ENCODE data around the gene COQ7.

The COQ7 gene

DNA sequence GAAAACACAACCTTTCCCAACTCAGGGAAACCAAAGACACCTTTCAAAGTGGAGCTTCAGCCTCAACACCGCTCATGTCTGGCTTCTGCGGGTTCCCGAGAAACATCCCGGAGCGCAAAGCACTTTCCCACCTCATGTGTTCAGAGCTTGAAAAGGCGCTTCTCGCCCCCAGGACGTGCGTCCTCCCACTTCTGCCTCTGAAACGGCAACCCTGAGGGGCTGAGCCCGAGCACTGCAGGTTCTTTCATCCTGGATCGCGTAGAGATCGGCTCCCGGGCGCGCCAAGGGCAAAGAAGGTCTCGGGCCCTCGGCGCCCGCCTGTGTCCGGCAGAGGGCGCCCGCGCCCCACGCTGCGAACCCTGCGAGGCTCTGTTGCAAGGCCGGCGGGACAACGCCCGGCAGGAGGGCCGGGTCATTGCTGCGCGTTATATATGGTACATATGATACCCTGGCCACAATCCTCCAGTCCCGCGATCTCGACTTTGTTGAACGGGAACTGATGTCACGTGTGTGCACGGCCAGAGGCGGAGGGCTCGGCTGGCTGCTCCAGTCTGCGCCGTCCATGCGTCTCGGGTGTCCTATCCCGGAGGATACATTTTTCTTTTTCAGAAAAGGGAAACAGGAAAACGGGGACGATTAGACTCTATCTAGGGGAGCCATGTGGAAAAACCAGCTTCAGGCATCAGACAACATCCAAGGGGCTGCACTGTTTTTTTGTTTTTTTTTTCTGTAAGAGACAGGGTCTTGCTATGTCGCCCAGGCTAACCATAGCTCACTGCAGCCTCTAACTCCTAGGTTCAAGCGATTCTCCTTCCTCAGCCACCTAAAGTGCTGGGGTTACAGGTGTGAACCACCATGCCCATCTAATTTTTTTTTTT lies 19.1 kb downstream of the COQ7 start:
- peak; percentile 97 for DNase-seq

DNA sequence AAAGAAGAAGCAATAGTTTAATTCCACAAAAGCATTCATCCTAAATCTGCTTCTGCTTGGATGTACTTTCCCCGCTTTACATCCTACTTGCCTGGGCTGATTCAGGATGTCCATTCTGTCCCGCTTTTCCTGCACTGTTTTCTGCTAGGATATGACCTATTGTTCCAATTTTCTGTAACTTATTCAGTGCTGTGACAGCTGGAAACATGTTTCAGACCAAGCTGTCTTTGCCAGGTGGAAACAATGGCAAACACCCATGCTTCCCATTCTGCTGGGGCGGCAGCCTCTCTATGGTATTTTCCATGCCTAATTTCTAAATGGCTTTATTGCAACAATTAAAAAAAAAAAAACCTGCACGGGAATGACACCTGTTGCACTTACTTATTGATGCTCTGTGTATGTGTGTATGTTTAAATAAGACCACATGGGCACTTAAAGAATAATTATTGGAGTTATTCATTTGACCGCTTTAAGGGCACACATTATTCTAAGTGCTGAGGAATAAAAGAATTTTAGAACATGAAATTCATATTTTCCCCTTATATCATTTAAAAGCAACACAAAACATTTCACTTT lies 21.0 kb downstream of the COQ7 start:
- no peak for DNase-seq

DNA sequence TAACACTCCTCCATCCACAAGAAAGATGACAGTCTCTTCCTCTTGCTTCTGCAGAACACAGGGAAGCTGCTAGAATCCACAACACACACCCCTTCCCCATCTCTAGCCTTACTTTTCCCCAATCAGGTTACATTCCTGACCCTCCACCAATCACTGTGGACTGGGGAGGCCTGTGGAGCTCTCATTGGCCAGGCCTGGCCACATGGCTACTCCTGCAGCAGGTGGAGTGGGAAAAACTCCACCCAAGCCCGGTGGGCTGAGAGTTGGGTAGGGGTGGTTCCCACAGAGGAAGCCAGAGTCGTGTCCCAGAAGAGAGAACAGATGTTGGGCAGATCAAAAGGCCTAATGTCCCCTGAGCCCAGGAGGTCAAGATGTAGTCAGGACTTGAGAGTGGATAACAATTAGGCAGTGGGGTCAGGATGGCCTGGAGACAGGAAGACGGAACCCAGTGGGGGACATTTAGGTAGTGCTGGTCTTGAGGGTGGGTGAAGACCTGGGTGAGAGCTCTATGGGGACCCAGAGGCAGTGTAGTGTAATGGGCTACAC lies 22.1 kb downstream of the COQ7 start:
- no peak for DNase-seq

DNA sequence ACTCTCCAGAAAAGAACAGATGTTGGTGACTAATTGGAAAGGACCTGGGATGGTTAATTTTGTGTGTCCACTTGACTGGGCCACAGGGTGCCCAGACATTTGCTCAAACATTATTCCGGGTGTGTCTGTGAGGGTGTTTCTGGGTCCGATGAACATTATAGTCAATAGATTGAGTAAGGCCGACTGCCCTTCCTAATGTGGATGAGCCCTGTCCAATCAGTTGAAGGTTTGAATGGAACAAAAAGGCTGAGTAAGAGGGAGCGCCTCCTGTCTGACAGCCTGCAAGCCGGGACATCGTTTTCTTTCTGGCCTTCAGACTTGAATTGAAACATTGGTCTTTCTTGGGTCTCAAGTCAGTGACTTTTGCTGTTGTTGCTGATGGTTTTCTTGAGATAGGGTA lies 23.5 kb downstream of the COQ7 start:
- no peak for DNase-seq

DNA sequence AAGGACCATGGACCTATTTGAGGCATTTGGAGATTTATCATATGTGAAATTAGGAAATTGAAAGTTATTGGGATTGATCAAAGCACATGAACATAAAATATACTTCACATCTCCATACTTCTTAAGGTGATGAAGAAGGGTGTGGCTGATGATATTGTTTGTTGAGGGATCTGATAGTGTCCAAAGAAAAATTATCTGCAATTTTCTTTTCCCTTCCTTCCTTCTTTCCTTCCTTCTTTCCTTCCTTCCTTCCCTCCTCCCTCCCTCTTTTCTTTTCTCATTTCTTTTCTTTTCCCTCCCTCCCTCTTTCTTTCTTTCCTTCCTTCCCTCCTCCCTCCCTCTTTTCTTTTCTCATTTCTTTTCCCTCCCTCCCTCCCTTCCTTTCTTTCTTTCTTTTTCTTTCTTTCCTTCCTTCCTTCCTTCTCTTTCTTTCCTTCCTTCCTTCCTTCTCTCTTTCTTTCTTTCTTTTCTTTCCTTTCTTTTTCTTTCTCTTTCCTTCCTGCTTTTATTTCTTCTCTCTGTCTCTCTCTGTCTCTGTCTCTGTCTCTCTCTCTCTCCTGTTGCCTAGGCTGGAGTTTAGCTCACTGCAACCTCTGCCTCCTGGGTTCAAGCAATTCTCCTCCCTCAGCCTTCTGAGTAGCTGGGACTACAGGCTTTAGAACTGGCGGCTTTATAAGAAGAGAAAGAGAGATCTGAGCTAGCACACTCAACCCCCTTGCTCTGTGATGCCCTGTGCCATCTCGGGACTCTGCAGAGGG lies 25.4 kb downstream of the COQ7 start:
- no peak for DNase-seq

DNA sequence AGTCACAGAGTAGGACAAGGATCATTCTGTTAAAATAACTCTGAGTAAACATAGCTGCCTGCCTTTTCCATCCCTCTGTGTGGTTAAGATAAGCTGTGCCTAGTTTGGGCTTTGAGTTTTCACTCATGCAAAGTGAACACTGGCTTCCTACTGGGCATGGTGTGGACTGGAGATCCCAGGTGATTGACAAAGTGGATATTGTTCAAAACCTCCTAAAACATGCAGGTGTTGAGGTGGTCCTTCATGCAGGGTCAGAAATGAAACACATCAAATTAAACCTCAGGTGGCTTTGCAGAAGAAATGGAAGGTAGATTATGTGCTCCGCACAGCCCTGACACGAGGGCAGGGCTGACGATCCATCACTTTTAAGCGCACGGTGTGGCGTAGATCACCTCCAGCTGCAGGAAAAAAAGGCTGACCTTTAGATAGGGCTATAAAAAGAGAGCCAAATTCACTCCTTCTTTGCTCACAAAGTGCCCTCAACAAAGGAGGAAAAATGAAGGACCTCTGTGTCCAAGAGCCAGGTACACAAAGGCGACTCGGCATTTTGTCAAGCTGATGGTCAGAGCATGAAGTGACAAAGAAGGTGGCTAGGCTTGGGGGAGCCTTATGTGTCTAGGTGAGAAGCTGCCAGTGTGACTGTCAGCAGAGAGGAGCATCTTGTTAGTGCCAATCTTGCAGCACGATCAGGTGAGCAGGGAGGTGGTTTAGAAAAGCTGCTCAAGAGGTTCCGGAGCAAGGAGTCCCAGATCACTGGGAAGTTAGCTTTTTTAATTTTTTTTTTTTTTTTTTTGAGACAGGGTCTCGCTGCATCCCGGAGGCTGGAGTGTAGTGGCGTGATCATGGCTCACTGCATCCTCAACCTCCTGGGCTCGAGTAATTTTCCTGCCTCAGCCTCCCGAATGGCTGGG lies 26.5 kb downstream of the COQ7 start:
- DNase-seq = no peak

DNA sequence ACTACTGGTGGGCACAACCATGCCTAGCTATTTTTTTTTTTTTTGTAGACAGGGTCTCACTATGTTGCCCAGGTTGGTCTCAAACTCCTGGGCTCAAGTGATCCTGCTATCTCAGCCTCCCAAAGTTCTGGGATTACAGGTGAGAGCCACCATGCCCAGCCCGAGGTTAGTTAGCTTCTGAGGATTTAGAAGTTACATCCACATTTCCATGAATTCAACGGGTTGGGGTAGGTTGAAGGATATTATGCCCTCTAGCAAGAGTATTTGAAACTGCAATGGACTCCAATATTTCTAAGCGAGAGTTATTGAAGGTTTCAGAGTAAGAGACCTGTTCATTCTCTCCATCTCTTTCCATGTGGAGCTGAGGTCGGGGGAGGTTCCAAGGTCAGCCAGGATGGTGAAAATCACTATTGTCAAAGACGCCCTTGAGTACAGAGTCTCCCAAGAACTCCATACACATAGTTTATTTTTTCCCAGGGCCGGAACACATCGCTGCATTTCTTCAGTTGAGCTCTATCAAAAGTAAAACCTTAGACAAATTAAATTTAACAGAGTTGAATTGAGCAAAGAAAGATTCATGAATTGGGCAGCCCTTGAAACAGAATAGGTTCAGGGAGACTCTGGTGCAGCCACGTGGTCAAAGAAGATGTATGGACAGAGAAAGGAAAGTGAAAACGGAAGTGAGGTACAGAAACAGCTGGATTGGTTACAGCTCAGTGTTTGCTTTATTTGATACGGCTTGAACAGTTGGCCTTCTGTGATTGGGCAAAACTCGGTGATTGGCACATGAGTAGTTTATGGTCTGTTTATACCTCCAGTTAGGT lies 27.3 kb downstream of the COQ7 start:
- peak; percentile 91 for DNase-seq

DNA sequence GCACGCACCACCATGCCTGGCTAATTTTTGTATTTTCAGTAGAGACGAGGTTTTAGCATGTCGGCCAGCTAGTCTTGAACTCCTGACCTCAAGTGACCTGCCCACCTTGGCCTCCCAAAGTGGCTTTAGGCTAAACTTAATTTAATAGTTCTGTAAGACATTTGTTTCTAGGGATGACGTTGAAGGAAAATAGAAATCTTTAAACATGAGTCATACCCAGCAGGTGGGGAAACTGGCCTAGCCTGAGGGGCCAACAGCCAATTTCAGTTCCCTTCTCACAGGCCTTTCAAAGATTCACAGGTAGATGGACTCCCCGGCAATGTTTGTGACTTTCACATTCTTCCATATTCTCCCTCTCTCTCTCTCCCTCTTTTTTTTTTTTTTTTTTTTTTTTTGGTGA lies 28.2 kb downstream of the COQ7 start:
- DNase-seq = no peak

DNA sequence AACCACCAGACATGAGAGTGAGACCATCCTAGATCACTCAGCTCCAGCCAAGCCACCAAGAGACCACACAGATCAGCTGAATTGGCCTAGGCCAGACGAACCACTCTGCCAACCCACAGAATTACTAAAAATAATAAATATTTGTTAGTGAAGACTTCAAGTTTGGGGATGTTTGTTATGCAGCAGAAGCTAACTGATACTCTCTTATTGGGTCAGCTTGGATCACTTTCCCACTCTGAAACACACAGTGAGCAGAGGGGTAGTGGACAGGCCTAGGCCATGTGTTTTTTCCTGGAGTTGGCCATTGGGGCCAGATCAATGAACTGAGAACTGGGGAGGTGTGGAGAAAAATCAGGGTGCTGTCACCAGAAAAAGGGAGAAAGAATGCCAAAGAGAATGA lies 30.8 kb downstream of the COQ7 start:
- no peak for DNase-seq

DNA sequence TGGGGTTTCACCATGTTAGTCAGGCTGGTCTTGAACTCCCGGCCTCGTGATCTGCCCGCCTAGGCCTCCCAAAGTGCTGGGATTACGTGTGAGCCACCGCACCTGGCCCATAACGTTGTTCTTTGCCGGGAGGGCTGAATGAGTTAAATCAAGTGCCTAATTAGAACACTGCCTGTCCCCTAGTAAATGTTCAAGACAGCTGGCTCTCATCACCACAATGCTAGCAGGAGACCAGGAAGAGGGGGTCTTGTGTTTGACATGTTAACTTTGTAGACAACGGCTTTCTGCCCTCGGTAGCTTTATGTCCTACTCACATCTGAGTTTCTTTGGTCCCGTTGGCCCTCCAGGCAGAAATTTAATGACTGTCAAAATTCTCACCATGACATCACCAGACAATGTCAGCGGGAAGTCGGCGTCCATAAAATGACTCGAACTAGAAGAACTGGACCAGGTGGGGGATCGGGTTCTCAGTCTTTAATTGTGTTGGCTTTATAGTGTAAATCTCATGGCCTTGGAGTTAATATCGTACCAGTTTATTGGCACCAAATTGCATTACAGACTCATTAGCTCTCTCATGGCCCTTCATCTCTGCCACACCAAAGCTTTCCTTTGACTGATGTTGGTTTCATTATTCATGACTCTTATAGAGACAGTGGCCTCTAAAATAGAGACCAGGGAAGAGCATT lies 34.9 kb downstream of the COQ7 start:
- DNase-seq = no peak

DNA sequence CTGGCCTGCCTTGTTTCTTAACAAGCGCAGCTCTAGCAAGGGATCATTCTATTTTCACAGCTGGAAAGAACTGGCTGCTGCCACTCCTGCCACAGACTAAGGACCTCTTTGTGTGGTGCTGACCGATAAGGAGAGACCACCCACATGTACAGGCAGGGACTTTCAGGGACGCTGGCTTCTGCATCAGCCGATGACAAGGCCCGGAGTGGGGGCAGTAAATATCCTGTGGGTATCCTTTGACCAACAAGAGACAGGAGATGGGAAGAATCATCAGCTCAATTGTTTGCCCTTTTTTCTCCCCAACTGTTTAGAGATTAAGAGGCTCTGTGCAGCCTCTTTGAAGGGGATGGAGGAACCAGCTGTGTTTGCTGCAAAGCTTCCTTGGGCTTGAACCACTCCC lies 37.2 kb downstream of the COQ7 start:
- DNase-seq = no peak

DNA sequence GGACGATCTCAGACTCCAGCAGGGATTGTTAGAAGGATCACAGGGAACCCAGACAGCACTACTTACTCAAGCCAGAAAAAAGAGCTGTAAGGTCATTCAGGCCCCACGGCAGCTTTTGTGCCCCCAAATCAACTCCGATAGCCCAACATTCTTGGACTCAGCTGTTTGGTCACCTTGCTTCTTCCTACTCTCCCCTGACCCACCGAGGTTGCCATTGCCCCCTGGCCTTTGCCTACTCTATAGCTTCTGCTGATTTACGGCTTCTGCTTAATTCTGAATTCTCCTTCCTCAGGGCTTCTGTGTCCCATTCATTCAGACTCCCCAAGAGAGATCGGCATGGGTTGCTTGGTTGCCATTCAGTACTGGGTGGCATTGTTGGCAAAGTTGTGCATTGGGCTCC lies 37.7 kb downstream of the COQ7 start:
- DNase-seq = no peak

DNA sequence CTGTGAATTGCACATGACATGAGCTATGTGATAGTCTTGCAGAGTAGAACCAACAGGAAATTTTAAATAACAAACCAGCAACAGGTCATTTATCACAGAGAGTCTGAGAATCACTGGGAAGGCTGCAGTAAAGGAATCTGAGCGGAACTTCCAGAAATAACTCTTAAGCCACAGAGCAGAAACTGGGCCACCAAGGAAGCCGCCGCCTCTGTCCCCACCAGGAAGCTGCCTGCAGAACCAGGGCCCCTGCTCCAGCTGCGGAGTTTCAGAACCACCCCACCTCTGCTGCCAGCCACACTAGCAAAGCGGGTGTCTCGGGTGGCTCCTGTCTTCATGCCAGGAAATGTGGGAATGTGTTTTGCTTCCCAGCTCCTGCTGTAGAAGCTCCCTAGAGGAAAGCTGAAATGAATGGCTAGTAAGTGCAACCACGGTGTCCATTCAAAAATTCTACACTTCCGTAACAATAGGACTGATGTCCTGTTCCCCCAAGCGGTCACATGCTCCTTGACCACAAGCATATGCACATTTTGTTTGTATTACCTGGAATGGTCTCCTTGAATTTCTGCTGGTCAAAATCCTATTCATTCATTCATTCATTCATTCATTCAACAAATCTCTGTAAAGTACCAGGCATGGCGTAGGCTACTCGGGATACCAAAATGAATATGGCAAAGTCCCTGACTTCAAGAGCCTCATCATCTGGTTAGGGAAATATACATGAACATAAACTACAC lies 38.6 kb downstream of the COQ7 start:
- no peak for DNase-seq

DNA sequence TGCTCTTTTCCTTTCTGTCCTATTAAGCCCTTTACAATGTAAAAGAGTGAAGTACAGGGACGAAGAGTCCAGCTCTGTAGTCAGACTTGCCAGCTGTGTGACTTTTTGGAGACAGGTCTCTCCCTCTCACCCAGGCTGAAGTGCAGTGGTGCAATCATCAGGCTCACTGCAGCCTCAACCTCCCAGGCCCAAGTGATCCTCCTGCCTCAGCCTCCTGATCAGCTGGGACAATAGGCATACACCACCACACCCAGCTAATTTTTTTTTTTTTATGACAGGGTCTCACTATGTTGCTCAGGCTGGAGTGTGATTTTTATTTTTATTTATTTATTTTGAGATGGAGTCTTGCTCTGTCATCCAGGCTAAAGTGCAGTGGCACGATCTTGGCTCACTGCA lies 39.2 kb downstream of the COQ7 start:
- DNase-seq = no peak

DNA sequence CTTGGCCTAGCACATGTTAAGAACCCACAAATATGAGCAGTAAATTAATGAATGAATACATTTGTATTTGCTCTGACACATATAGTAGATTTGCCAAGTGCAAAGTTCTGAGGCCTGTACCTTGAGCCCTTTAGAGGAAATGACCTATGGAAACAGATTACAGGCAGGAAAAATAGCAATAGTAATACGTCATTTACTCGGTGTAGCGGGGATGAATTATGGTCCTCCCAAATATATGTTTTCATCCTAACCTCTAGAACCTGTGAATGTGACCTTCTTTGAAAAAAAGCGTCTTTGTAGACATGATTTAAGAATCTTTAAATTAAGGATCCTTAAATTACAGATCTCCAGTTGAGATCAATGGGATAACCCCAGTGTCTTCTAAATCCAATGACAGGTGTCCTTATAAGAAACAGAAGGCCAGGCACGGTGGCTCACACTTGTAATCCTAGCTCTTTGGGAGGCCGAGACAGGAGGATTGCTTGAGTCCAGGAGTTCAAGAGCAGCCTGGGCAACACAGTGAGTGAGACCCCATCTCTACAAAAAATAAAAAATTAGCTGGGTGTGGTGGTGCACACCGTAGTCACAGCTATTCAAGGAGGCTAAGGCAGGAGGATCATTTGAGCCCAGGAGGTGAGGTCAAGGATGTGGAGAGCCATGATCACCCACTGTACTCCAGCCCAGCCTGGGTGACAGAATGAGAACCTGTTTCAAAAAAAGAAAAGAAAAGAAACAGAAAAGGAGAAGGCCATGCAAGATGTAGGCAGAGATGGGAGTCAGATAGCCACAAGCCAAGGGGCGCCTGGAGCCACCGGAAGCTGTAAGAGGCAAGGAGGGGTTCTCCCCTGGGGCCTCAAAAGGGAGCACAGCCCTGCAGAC lies 41.2 kb downstream of the COQ7 start:
- no peak for DNase-seq

DNA sequence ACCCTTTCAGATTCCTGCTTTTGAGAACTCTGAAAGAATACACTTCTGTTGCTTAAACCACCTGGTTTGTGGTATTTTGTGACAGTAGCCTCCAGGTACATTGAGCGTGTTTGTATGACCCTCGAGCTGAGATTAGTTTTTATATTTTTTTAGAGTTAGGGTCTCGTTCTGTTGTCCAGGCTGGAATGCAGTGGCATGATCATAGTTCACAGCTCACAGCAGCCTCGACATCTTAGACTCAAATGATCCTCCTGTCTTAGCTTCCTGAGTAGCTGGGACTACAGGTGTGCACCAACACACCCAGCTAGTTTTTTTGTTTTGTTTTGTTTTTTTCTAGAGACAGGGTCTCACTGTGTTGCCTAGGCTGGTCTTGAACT lies 41.9 kb downstream of the COQ7 start:
- no peak for DNase-seq

DNA sequence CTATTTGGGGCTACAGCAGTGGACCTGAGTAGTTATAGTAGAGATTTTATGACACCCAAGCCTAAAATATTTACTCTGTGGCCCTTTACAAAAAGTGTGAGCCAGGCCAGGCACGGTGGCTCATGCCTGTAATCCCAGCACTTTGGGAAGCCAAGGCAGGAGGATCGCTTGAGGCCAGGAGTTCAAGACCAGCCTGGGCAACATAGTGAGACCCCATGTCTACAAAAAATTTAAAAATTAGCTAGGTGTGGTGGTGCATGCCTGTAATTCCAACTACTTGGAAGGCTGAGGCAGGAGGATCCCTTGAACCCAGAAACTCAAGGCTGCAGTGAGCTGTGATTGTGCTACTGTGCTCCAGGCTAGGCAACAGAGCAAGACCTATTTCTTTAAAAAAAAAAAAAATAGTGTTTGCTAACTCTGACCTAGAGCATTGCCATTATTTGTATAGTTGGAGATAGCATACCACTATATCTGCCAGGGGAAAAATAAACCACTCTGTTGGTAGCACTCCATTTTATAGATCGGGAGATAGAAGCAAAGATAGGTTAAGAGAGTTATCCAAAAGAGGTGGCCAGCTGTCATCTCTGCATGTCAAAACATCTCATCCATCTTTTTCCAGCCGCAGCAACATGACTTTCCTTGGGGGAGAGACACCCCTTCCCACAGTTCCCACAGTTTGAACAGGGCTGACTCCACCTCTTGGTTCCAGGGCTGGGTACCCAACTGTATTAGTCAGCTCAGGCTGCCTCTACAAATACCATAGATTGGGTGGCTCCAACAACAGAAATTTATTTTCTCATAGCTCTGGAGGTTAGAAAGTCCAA lies 43.3 kb downstream of the COQ7 start:
- no peak for DNase-seq

DNA sequence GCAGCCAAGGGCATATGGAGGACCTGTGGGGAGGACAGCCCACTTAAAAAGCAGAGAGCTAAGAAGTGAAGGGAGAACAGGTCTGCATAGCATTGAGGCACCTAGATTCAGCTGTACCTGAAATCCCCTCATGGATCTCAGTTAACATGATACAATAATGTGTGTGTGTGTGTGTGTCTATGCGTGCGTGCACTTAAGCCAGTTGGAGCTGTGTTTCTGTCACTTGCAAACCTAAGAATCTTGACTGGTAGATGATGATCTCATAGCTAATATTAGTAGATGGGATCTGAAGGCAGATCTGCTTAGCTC lies 44.6 kb downstream of the COQ7 start:
- no peak for DNase-seq

Measured in OCI-M1 (cell line).